Endothelial cell of umbilical vein (primary cell): ENCODE results near the gene CPB2. TPM values are rescaled to one million over a fixed set of nuclear protein-coding genes. Genes with fewer than 3 reads are reported as not detected.

Source experiments
- BruUV-seq: library from RNA; stranded (reverse); fragments of 400-500 nt; replicated peaks from 2 replicates; lab custom pipeline; 2021; lab: Mats Ljungman, UMichigan
- CTCF ChIA-PET: fragments of 300-600, 350-600 bp; sonication (Branson Sonifier 250); formaldehyde crosslinking; loops from one replicate; lab custom pipeline; 2021; ENCODE audit warnings: antibody characterized with exemption, inconsistent platforms; lab: Charles Lee
- POLR2A ChIA-PET: fragments of 300-600, 350-600 bp; sonication (Branson Sonifier 250); formaldehyde crosslinking; loops from one replicate; lab custom pipeline; 2021; ENCODE audit warnings: antibody characterized with exemption, inconsistent platforms; lab: Charles Lee
- DNase-seq: peaks from one replicate; pipeline ENCODE4 v3.0.0-alpha.2; 2011; ENCODE audit warnings: low read depth, low spot score
- FAIRE-seq: peaks from 2 replicates; lab custom pipeline; 2011; peaks lifted over from hg19 to GRCh38; lab: Jason Lieb, UNC
- H2AFZ ChIP-seq: 2 replicates; pipeline ENCODE4 v1.6.0; 2012; ENCODE audit warnings: low read depth, low read length, control low read depth, inconsistent platforms
- H3K27ac ChIP-seq: 2 replicates; pipeline ENCODE4 v1.5.1; 2011; ENCODE audit warnings: low read depth, mild to moderate bottlenecking, control low read depth, low read length, moderate library complexity; ENCODE audit not compliant: insufficient read depth
- H3K27me3 ChIP-seq, 2 experiments: 2 replicates each; pipeline versions ENCODE4 v1.6.0 to v1.6.1; 2011; ENCODE audit warnings: low read length in 2 of 2, mixed read lengths in 1 of 2; ENCODE audit not compliant: control insufficient read depth in 2 of 2, insufficient read depth in 2 of 2
- H3K36me3 ChIP-seq, 2 experiments: 2 replicates in 1 of 2; 3 replicates in 1 of 2; pipeline ENCODE4 v1.5.1; 2011; ENCODE audit warnings: low read length in 2 of 2, mild to moderate bottlenecking in 1 of 2, moderate library complexity in 1 of 2; ENCODE audit not compliant: control insufficient read depth in 2 of 2, insufficient read depth in 2 of 2; ENCODE audit errors: extremely low read depth in 1 of 2
- H3K4me1 ChIP-seq: 3 replicates; pipeline ENCODE4 v1.5.1; 2011; ENCODE audit warnings: mild to moderate bottlenecking, low read length; ENCODE audit not compliant: control insufficient read depth, insufficient read depth; ENCODE audit errors: extremely low read depth
- H3K4me2 ChIP-seq: 2 replicates; pipeline ENCODE4 v1.6.1; 2011; ENCODE audit warnings: low read length, control low read depth, mixed read lengths; ENCODE audit not compliant: insufficient read depth
- H3K4me3 ChIP-seq, 3 experiments: fragments of 200-600 bp in 1 of 3; sonication (generic), shearing (Covaris generic) in 1 of 3; replicated peaks in 1 of 3; 2 replicates each; pipeline ENCODE4 v1.5.1; 2011 to 2016; ENCODE audit warnings: control low read depth in 3 of 3, low read length in 3 of 3, mild to moderate bottlenecking in 2 of 3, inconsistent platforms in 1 of 3, low read depth in 1 of 3, moderate library complexity in 1 of 3; ENCODE audit not compliant: insufficient read depth in 1 of 3
- H3K79me2 ChIP-seq: 2 replicates; pipeline ENCODE4 v1.6.0; 2012; ENCODE audit warnings: low read length, inconsistent platforms; ENCODE audit not compliant: control insufficient read depth, insufficient read depth
- H3K9ac ChIP-seq: replicated peaks from 2 replicates; pipeline ENCODE3; 2011; ENCODE audit warnings: low read length, control low read depth; ENCODE audit not compliant: insufficient read depth; ENCODE audit errors: extremely low read depth
- H3K9me1 ChIP-seq: replicated peaks from 3 replicates; pipeline ENCODE4 v1.6.0; 2011; ENCODE audit warnings: mild to moderate bottlenecking, low read length; ENCODE audit not compliant: control insufficient read depth, insufficient read depth; ENCODE audit errors: extremely low read depth
- H3K9me3 ChIP-seq: replicated peaks from 2 replicates; pipeline ENCODE4 v1.5.1; 2012; ENCODE audit warnings: low read length, inconsistent platforms; ENCODE audit not compliant: control insufficient read depth, insufficient read depth
- H4K20me1 ChIP-seq: replicated peaks from 2 replicates; pipeline ENCODE3; 2011; ENCODE audit warnings: mild to moderate bottlenecking, low read length; ENCODE audit not compliant: control insufficient read depth, insufficient read depth; ENCODE audit errors: extremely low read depth
- EZH2 ChIP-seq: IDR thresholded peaks from 2 replicates; pipeline ENCODE4 v1.6.1; 2012; ENCODE audit warnings: borderline replicate concordance, low read depth, mild to moderate bottlenecking, moderate library complexity, low read length, inconsistent platforms; ENCODE audit not compliant: severe bottlenecking
- FOS ChIP-seq: IDR thresholded peaks from 2 replicates; pipeline ENCODE4 v1.6.1; 2011; ENCODE audit warnings: mild to moderate bottlenecking, low read length, moderate library complexity, borderline replicate concordance; ENCODE audit not compliant: insufficient read depth
- GATA2 ChIP-seq: IDR thresholded peaks from 2 replicates; pipeline ENCODE4 v1.7.0; 2011; ENCODE audit warnings: low read depth, mild to moderate bottlenecking, moderate library complexity, mixed read lengths, low read length; ENCODE audit not compliant: insufficient read length, insufficient read depth
- JUN ChIP-seq: IDR thresholded peaks from 2 replicates; pipeline ENCODE4 v1.6.1; 2011; ENCODE audit warnings: borderline replicate concordance, low read depth; ENCODE audit not compliant: insufficient read length, insufficient read depth
- MYC ChIP-seq: IDR thresholded peaks from one replicate; pipeline ENCODE4 v1.6.1; 2011; ENCODE audit warnings: mild to moderate bottlenecking, low read depth, low read length
- POLR2A ChIP-seq: IDR thresholded peaks from 2 replicates; pipeline ENCODE4 v1.6.1; 2012; ENCODE audit warnings: low read depth, mild to moderate bottlenecking, control low read depth, low read length
- POLR2AphosphoS5 ChIP-seq: IDR thresholded peaks from 2 replicates; pipeline ENCODE4 v1.6.1; 2012; ENCODE audit warnings: low read depth, mild to moderate bottlenecking, control low read depth, low read length, moderate library complexity; ENCODE audit not compliant: insufficient read depth
- dilution Hi-C: fragments of 300-500 bp; cut with MboI; formaldehyde crosslinking; loops from one replicate; pipeline ENCODE4 v1.15.0; 2019; ENCODE audit warnings: low sequenced_read_pairs; ENCODE audit not compliant: extremely low pct_ligation_motif_present
- intact Hi-C: fragments of 100-400 bp; cut with micrococcal nuclease; formaldehyde crosslinking; loops from one replicate; pipeline ENCODE4 v1.10.0; 2022
- polyA plus RNA-seq, 4 experiments: library from polyadenylated mRNA; depleted of rRNA in 3 of 4; stranded (reverse) in 3 of 4; unstranded in 1 of 4; fragments of >200 nt; gene quantifications; 2 replicates each; pipeline versions ENCODE4 v1.2.1 to v1.2.3, GENCODE V29; 2011 to 2012; ENCODE audit warnings: missing spikeins in 1 of 4
- total RNA-seq: library from RNA; stranded (reverse); gene quantifications from 2 replicates; pipeline ENCODE4 v1.2.3, GENCODE V29; 2021
- TF ChIP-seq, protein P1 (sequence below), 2 donors: IDR thresholded peaks; 1 replicate in 1 of 2; 2 replicates in 1 of 2; pipeline ENCODE4 v1.5.1; 2011; ENCODE audit warnings: low read length in 2 of 2, mild to moderate bottlenecking in 2 of 2, moderate library complexity in 2 of 2, control low read depth in 1 of 2, inconsistent platforms in 1 of 2, low read depth in 1 of 2; ENCODE audit not compliant: insufficient read depth in 1 of 2; ENCODE audit errors: extremely low read depth in 1 of 2
- TF ChIP-seq, protein P2 (sequence below): IDR thresholded peaks from 2 replicates; pipeline ENCODE4 v1.6.1; 2011; ENCODE audit not compliant: insufficient read depth, insufficient read length

The CPB2 gene
- total and polyA plus RNA-seq, 2 donors (not counting 3 experiments of a cell fraction or from before 2014, with no cell fraction given): not detected

- dilution Hi-C loops: no loop called here
- intact Hi-C loops: no loop called here
Observed at GRCh38 chr13:46124531-46124966, 19.7 kb upstream of the CPB2 start.

GRCh38 chr13:46122304-46122703, 17.5 kb upstream of the CPB2 start:
- ChIA-PET POLR2A (no interaction called here), CTCF (no interaction called here)
- Histone ChIP-seq H3K9ac (no peak overlapping the region), H2AFZ (no peak overlapping the region), H3K79me2 (no peaks in the 10 kb centered on the region), H4K20me1 (no peaks in the 10 kb centered on the region), H3K27me3 (no peaks in the 10 kb centered on the region), H3K4me2 (no peak overlapping the region), H3K27ac (no peak overlapping the region), H3K36me3 (no peaks in the 10 kb centered on the region), H3K4me3 (no peak overlapping the region), H3K9me1 (no peaks in the 10 kb centered on the region), H3K9me3 (no peaks in the 10 kb centered on the region), H3K4me1 (peaks cover 40% of the 10 kb centered on the region)
- intact Hi-C loops (no loop called here), dilution Hi-C loops (no loop called here)
- TF ChIP-seq POLR2AphosphoS5 (no peak), GATA2 (no peak), POLR2A (no peak), FOS (no peak), JUN (no peak), EZH2 (no peak), MYC (no peak)
- TF ChIP-seq, protein P1, sequence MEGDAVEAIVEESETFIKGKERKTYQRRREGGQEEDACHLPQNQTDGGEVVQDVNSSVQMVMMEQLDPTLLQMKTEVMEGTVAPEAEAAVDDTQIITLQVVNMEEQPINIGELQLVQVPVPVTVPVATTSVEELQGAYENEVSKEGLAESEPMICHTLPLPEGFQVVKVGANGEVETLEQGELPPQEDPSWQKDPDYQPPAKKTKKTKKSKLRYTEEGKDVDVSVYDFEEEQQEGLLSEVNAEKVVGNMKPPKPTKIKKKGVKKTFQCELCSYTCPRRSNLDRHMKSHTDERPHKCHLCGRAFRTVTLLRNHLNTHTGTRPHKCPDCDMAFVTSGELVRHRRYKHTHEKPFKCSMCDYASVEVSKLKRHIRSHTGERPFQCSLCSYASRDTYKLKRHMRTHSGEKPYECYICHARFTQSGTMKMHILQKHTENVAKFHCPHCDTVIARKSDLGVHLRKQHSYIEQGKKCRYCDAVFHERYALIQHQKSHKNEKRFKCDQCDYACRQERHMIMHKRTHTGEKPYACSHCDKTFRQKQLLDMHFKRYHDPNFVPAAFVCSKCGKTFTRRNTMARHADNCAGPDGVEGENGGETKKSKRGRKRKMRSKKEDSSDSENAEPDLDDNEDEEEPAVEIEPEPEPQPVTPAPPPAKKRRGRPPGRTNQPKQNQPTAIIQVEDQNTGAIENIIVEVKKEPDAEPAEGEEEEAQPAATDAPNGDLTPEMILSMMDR (IDR thresholded peaks at IDR 0.05; ENCODE audit: extremely low read depth in 1 of 2, insufficient read depth in 1 of 2, low read depth in 1 of 2, low read length in 2 of 2): no peak
- TF ChIP-seq, protein P2, sequence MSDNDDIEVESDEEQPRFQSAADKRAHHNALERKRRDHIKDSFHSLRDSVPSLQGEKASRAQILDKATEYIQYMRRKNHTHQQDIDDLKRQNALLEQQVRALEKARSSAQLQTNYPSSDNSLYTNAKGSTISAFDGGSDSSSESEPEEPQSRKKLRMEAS: no peak
- DNase-seq (no peak), FAIRE-seq (no peak)
- no TSS peak for BruUV-seq

More at GRCh38 chr13:46124531-46124966, 19.7 kb upstream of the CPB2 start:
- no peaks in the 10 kb centered on the region for H3K36me3 ChIP-seq
- peak overlapping the region; percentile 80 for H3K27ac ChIP-seq
- no peak overlapping the region for H3K4me3 ChIP-seq
- peaks cover 38% of the 10 kb centered on the region for H3K4me1 ChIP-seq
- FAIRE-seq (no peak), DNase-seq (no peak)
- CTCF ChIA-PET: interaction anchor here (1.7 to 2.8 kb wide), 2 partner anchors 18 to 317 kb away, joined by 6 to 110 read pairs; no protein-coding TSS in a partner anchor
- BruUV-seq: no TSS peak
- no peaks in the 10 kb centered on the region for H4K20me1 ChIP-seq
- H3K4me2 ChIP-seq: no peak overlapping the region
- no peaks in the 10 kb centered on the region for H3K79me2 ChIP-seq
- peaks cover 3 to 6% of the 10 kb centered on the region in 2 experiments for H3K27me3 ChIP-seq
- POLR2A ChIA-PET: no interaction called here
- TF ChIP-seq POLR2AphosphoS5: no peak
- no peak for TF ChIP-seq GATA2
- no peak for TF ChIP-seq EZH2
- no peak for TF ChIP-seq JUN
- TF ChIP-seq, protein P2: no peak
- no peaks in the 10 kb centered on the region for H3K9me3 ChIP-seq
- peak overlapping the region; percentile 67 for H2AFZ ChIP-seq
- H3K9ac ChIP-seq: peak overlapping the region; percentile 38
- no peaks in the 10 kb centered on the region for H3K9me1 ChIP-seq
